Activated T-cell treated with anti-CD3 and anti-CD28 coated beads for 24 hours (primary cell): ENCODE measurements around the gene SLC7A4.
"Not testable (repeated sequence)": the region's sequence is repeated elsewhere in the genome, so short reads cannot be mapped to it uniquely, and the experiment has no call there.

ENCODE experiments used
- DNase-seq: peaks from one replicate; pipeline ENCODE4 v3.0.0-alpha.2; 2020; ENCODE audit warnings: low read depth

Gene SLC7A4

GRCh38 chr22:21042978-21043859 is 10.9 kb upstream of the SLC7A4 start:
- DNase-seq = no peak

- DNase-seq = no peak
Measured at GRCh38 chr22:21041937-21042336, 9.6 kb upstream of the SLC7A4 start.

- DNase-seq = not testable (repeated sequence)
Measured at GRCh38 chr22:21039158-21039557, 6.8 kb upstream of the SLC7A4 start.

DNA sequence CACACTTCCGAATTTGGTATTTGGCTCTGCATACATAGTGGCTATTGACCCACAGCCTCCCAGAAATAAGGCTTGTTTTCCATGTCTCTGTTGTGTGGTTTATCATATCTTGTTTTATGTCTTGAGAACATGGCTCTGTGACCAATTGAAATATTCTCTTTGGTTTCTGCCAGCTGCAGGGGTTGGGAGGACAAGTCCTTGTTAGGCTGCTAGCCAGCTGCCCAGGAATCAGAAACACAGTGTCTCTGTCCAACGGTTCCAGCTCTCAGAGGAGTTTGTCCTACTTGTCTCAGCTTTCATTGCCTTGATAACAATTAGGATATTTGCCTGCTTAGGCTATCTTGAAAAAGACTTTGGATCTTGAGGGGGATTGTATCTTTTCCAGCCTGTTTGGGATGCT is 6.0 kb upstream of the SLC7A4 start:
- no peak for DNase-seq

DNA sequence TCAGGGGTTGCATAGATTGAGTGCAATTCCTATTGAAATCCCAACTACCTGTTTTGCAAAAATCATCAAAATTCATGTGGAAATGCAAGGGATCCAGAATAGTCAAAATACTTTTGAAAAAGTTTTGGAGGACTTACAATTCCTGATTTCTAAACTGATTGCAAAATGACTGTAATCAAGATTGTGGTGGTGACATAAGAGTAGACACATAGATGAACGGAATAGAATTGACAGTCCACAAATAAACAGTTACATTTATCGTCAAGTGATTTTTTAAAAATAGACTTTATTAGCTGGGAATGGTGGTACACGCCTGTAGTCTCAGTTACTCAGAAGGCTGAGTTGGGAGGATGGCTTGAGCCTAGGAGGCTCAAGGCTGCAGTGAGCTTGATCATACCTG is 2.6 kb upstream of the SLC7A4 start:
- no peak for DNase-seq

DNA sequence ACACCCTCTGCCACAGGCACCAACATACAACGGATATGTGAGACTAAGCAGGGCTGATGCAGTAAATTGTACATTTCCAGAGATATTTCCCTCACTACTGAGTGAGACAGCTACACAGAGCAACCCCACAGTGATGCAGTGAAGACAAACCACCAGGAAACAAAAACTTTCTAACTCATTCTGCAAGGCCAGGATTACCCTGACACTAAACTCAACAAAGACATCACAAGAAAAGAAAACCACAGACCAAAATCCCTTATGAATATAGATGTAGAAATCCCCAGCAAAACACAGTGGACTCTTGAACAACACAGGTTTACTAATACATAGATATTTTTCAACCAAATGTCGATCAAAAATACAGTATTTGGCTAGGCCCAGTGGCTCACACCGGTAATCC is 1.5 kb upstream of the SLC7A4 start:
- no peak for DNase-seq

- DNase-seq = no peak
Measured at GRCh38 chr22:21032868-21033688, 717 bp upstream of the SLC7A4 start.

GRCh38 chr22:21031545-21032036 is 770 bp downstream of the SLC7A4 start:
- DNase-seq = no peak

- no peak for DNase-seq
Measured at GRCh38 chr22:21030621-21031544, 1.5 kb downstream of the SLC7A4 start.

- DNase-seq = no peak
Measured at GRCh38 chr22:21030032-21030431, 2.3 kb downstream of the SLC7A4 start.

DNA sequence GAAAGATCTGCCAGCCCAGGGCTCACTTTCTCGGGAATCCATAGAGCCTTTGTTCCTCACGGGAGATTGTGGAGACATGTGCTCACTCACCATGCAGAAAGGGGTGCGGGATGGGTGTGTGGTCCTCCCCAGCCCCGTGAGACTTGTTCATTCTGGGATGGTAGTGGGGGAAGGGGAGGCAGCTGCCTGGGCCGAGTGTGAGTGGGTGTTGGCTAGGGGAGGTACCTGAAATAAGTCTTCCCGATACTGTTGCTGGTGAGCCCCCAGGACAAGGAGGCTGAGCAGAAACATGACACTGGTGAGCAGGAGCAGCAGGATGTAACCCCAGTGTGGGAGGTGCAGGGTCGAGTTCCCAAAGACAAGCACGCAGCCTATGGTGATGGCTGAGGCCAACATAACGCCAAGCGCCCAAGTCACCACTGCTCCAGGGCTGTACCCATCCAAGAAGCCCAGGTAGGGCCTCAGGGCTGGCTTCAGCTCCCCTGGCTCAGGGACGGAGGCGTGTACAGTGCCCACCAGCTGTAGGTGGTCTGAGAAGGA is 2.8 kb downstream of the SLC7A4 start:
- DNase-seq = no peak

DNA sequence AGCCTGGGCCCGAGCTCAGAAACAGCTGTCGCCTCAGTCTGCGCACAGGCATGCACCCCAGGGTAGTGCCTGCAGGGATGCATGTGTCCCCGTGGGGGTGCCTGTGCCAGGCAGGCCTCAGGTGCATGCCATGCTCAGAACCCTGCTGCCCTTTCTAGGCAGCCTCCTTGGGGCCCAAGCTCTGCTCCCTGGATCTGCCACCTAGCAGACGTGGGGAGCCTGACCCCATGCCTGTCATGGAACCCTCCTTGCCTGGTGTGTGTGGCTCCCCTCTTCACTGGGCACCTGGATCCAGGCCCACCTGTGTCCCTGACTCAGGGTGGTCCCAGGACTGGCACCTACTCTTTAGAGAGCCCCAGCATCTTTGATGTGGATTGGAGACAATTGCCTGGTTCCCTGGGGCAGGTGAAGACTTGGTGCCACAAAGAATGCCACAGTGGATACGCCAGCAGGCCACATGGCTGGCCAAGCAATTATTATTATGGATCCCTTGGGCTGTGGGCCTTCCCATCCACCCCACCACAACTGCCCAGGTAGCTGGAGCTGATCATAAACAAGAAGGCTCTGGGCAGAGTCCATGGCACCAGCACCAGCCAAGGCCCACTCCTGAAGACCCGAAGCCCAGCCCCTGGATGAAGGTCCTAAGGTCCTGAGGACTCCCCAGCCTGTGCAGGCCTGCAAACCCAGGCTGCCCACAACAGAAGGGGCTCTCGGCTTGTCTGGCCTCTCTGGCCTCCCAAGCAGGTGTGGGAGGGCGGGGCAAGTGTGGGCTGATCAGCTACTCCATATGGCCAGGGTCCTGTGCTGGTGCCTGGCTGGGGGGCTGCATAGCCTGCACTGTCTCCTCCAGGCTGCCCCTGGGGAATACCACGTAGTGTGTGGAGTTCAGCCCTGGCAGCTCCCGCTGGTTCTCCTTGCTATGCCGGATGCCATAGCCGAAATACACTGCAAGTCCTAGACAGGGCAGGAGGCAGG is 3.8 kb downstream of the SLC7A4 start:
- no peak for DNase-seq

DNA sequence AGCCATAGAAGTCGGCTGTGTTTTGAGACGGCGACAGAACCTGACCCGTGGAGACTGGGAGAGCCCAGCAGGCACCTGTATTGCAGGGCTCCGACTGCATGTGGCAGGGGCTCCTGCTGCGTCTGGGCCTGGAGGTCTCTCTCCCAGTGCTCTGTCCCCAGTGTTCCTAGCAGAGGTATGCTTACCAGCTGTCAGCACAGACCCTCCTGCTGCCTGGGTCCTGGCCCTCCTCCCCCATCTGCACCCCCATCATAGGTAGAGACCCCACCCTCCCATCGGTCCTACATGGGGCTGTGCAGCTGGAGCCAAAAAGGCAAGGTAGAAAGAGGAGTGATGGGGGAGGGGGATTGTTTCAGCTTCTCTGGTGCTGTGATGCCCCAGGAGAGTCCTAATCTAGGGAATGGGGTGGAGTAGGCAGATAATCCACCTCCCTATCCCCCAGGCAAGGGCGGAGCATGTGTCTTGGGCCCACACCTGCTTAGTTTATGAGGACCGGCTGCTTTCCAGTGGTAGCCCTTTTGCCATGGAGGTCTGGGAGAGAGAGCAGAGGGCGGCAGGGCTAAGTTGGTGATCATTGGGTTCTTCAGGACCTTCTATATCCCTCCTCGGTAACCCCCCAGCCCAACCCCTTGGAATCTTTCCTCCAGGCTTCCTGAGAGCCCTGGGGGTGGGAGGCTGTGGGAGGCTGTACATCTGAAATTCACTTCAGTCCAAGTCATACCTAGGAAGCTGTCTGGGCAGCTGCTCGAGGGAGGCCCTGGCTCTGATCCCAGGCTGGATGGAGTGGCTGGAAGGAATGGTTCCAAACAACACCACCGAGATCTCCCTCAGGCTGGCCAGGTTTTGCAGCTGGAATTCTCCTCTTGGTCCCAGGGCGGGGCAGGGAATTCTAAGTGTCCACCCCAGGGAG is 5.3 kb downstream of the SLC7A4 start:
- no peak for DNase-seq

- no peak for DNase-seq
Measured at GRCh38 chr22:21025763-21026755, 6.3 kb downstream of the SLC7A4 start.

DNA sequence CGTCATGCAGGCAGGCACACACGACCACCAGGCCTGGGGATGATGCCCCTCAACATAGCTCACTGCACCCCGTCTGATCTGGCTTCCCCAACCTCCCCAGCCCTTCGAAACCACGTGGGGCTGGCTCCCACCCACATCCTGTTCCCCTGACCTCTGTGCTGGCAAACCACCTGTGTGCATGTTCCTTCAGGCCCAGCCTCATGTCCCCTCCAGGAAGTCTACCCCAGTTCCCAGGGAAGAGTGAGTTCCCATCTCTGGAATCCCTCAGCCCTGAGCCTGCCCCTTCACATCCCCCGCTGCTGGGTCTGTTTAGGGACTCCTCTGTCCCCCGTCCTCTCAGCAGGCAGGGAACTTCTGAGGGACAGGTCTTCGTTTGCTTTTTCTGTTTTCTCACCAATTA is 7.1 kb downstream of the SLC7A4 start:
- no peak for DNase-seq

GRCh38 chr22:21022955-21023614 is 9.3 kb downstream of the SLC7A4 start:
- no peak for DNase-seq

- DNase-seq = no peak
Measured at GRCh38 chr22:21022507-21022906, 9.9 kb downstream of the SLC7A4 start.
